Measurements from ENCODE around the gene DUSP28.

The DUSP28 gene

GRCh38 chr2:240611601-240612210 is 51.5 kb downstream of the DUSP28 start:
- DNase-seq (ENCODE audit: low read depth): no peak
- H3K4me3 ChIP-seq (ENCODE audit: low read depth, low read length): no peak overlapping the region
- TF ChIP-seq CTCF (IDR thresholded peaks at IDR 0.05; ENCODE audit: low read depth, low read length, missing control alignments): no peak

All from GM12864 (cell line).